Neural crest cell (in vitro differentiated cells): ENCODE results near the gene CCNL1. TPM values are rescaled to one million over a fixed set of nuclear protein-coding genes. Genes with fewer than 3 reads are reported as not detected.

Source experiments
- DNase-seq: peaks from one replicate; pipeline ENCODE4 v3.0.0; 2021; ENCODE audit warnings: low read depth, mixed read lengths, low spot score
- H3K27ac Mint-ChIP-seq: one replicate; pipeline ENCODE4 v1.8.0; 2021; ENCODE audit warnings: mild to moderate bottlenecking, mixed read lengths; ENCODE audit not compliant: unreplicated experiment
- H3K27me3 Mint-ChIP-seq: 2 replicates; pipeline ENCODE4 v1.8.0; 2021; ENCODE audit warnings: low read depth, mild to moderate bottlenecking, mixed read lengths
- H3K36me3 Mint-ChIP-seq: 2 replicates; pipeline ENCODE4 v1.8.0; 2021; ENCODE audit warnings: low read depth, mild to moderate bottlenecking, mixed read lengths
- H3K4me1 Mint-ChIP-seq: 2 replicates; pipeline ENCODE4 v1.8.0; 2021; ENCODE audit warnings: mixed read lengths
- H3K4me3 Mint-ChIP-seq: one replicate; pipeline ENCODE4 v1.8.0; 2021; ENCODE audit warnings: mild to moderate bottlenecking, mixed read lengths
- H3K9me3 Mint-ChIP-seq: 2 replicates; pipeline ENCODE4 v1.8.0; 2021; ENCODE audit warnings: mixed read lengths
- CTCF ChIP-seq: fragments of 200-600 bp; sonication (generic); conservative IDR thresholded peaks from 2 replicates; pipeline ENCODE4 v1.5.0; 2021; ENCODE audit warnings: antibody characterized with exemption, mild to moderate bottlenecking
- total RNA-seq: library from RNA; stranded (reverse); gene quantifications from 2 replicates; pipeline ENCODE4 v1.2.1, GENCODE V29; 2021

CCNL1 gene
- total RNA-seq, 1 donor from 2014 or later: 127 TPM

- Mint-ChIP-seq H3K4me1 (peaks cover 26% of the 10 kb centered on the region), H3K4me3 (no peak overlapping the region), H3K27ac (no peak overlapping the region), H3K9me3 (peaks cover under 1% of the 10 kb centered on the region), H3K36me3 (no peaks in the 10 kb centered on the region), H3K27me3 (no peaks in the 10 kb centered on the region)
- no peak for DNase-seq
- TF ChIP-seq CTCF: no peak
Observed at GRCh38 chr3:157132341-157132740, 27.6 kb downstream of the CCNL1 start.

GRCh38 chr3:157131861-157132260 is 28.1 kb downstream of the CCNL1 start:
- no peak overlapping the region for H3K4me3 Mint-ChIP-seq
- TF ChIP-seq CTCF: no peak
- DNase-seq: no peak
- H3K4me1 Mint-ChIP-seq: peaks cover 21% of the 10 kb centered on the region
- H3K9me3 Mint-ChIP-seq: no peaks in the 10 kb centered on the region
- H3K36me3 Mint-ChIP-seq: no peaks in the 10 kb centered on the region
- no peak overlapping the region for H3K27ac Mint-ChIP-seq
- H3K27me3 Mint-ChIP-seq: no peaks in the 10 kb centered on the region

GRCh38 chr3:157130467-157131251 is 29.3 kb downstream of the CCNL1 start:
- no peaks in the 10 kb centered on the region for H3K36me3 Mint-ChIP-seq
- peak overlapping the region; percentile 87 for H3K27ac Mint-ChIP-seq
- peak overlapping the region; percentile 69 for H3K4me3 Mint-ChIP-seq
- H3K4me1 Mint-ChIP-seq: peaks cover 21% of the 10 kb centered on the region
- peak; percentile 73 for DNase-seq
- no peaks in the 10 kb centered on the region for H3K9me3 Mint-ChIP-seq
- no peaks in the 10 kb centered on the region for H3K27me3 Mint-ChIP-seq
- TF ChIP-seq CTCF: peak; percentile 79

- no peak for TF ChIP-seq CTCF
- Mint-ChIP-seq H3K36me3 (no peaks in the 10 kb centered on the region), H3K4me1 (peaks cover 23% of the 10 kb centered on the region), H3K27ac (peak overlapping the region; percentile 87), H3K4me3 (peak overlapping the region; percentile 69), H3K27me3 (no peaks in the 10 kb centered on the region), H3K9me3 (no peaks in the 10 kb centered on the region)
- peak; percentile 29 for DNase-seq
Observed at GRCh38 chr3:157129803-157130466, 30.0 kb downstream of the CCNL1 start.

GRCh38 chr3:157128771-157129681 is 30.9 kb downstream of the CCNL1 start:
- no peaks in the 10 kb centered on the region for H3K9me3 Mint-ChIP-seq
- peak overlapping the region; percentile 87 for H3K27ac Mint-ChIP-seq
- H3K4me3 Mint-ChIP-seq: no peak overlapping the region
- DNase-seq: no peak
- no peaks in the 10 kb centered on the region for H3K27me3 Mint-ChIP-seq
- peaks cover 25% of the 10 kb centered on the region for H3K4me1 Mint-ChIP-seq
- no peaks in the 10 kb centered on the region for H3K36me3 Mint-ChIP-seq
- no peak for TF ChIP-seq CTCF
